AG08396 (cell line): ENCODE data around the gene MEP1A.
"Not testable (repeated sequence)": the region's sequence is repeated elsewhere in the genome, so short reads cannot be mapped to it uniquely, and the experiment has no call there.

Source experiments
- DNase-seq: peaks from one replicate; pipeline ENCODE4 v3.0.0; 2012; ENCODE audit warnings: low spot score, mixed read lengths

MEP1A gene, protein sequence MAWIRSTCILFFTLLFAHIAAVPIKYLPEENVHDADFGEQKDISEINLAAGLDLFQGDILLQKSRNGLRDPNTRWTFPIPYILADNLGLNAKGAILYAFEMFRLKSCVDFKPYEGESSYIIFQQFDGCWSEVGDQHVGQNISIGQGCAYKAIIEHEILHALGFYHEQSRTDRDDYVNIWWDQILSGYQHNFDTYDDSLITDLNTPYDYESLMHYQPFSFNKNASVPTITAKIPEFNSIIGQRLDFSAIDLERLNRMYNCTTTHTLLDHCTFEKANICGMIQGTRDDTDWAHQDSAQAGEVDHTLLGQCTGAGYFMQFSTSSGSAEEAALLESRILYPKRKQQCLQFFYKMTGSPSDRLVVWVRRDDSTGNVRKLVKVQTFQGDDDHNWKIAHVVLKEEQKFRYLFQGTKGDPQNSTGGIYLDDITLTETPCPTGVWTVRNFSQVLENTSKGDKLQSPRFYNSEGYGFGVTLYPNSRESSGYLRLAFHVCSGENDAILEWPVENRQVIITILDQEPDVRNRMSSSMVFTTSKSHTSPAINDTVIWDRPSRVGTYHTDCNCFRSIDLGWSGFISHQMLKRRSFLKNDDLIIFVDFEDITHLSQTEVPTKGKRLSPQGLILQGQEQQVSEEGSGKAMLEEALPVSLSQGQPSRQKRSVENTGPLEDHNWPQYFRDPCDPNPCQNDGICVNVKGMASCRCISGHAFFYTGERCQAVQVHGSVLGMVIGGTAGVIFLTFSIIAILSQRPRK

DNA sequence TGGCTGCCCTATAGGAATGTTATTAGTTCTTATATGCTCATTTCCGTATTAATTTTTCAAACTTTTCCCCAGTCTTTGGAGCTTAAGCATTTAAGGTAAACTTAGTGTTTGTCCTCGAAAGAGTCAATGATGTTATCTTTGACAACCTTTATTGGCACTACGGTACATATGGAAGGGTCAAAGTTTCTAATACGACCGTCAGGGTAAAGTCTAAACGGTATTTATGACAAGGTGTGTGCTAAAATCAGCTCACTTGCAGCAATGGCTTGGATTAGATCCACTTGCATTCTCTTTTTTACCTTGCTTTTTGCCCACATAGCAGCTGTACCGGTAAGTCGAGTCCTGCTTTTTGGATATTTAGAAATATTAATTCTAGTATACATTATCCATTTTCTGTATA, at the start of gene MEP1A:
MEP1A (plus strand) TSS at position 252 of the 400 bp plus-strand sequence; CDS start at position 262, 10 bp downstream.
- DNase-seq: no peak

DNA sequence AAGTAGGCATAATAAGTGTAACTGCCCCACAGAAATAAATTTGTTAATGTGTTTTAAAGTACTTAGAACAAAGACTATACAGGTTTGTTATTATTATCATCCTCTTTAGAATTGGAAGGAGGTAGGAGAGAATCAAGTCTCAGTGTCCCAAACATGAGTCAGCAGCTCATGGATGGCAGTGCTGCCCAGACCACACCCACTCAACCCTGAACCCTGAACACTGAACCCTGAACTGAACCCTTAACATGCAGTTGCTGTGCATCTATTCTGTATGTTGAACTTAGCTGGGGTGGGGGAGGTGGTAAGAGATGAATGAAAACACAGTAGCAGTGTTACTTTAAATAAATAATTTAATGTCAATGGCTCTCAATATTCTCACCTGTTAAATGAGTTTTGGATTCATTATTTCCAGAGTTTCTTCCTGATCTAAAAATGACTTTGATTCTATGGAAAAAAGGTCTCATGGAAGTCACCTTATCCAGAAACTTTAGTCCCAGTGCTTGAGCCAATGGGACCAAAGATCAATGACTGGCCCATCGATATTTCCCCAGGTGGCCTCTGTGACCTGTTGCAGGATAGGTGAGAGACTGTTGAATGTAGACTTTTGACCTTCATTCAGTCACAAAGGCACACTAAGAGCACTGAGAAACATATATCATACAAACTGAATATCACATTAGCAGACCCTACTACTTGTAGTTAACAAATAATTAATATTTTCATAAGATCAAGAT, 49.6 kb upstream of the MEP1A start:
- no peak for DNase-seq

DNA sequence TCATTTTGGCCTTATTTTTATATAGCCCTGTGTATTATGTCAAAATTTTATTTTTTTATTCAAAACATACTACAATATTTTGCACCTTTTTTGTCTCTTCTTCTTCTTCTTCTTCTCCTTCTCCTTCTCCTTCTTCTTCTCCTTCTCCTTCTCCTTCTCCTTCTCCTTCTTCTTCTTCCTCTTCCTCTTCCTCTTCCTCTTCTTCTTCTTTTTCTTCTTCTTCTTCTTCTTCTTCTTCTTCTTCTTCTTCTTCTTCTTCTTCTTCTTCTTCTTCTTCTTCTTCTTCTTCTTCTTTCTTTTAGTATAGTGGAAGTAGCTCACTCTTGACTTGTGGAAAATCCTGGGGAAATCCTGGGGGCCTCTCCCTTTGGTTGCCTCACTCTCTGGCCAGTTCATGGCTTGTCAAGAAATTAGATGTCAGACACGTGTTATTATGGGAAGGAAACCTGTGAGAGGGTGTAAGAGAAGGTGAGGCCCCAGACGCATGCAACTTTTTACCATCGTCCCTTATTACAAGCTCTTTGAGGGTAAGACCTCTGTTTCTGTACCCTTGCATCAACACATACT, 48.9 kb upstream of the MEP1A start:
- not testable (repeated sequence) for DNase-seq

DNA sequence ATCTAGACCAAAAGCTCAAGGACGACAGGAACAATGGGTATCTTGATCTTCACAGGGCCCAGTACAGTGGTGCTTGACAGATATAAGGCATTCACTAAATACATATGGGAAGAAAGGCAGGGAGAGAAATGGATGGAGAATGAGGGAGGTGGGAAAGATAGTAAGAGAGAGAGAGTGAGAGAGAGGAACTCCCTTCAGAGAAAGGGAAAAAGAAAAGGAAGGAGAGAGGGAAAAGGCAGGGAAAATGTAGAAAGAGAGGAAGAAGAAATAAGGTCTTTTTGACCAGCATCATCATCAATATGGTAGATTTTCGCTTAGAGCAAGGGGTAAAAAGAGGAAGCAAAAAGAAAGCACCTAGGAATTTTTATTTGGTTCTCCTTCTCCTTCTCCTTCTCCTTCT, 47.2 kb upstream of the MEP1A start:
- DNase-seq: no peak

DNA sequence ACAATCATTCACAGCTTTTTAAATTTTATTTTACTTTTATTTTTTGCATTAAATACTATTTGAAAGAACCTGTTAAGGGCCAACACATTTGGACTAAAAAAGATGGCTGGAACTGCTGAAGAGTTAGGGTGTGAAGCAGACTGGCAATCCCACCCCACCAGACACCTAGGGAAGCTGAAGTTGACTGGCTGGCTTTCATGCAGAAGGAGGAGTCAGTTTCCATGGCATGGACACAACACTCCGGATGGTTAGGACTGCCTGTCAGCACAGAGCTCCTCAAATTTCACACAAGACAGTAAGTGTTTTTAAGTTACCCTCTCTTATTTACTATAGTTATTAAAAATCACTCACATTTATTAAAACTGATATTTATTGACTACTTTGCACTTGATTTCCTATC, 46.5 kb upstream of the MEP1A start, which contains the start of gene ANKRD66:
ANKRD66 (plus strand) TSS at position 238 of the 400 bp plus-strand sequence. CDS start 5,016 bp downstream, outside the sequence.
- no peak for DNase-seq

DNA sequence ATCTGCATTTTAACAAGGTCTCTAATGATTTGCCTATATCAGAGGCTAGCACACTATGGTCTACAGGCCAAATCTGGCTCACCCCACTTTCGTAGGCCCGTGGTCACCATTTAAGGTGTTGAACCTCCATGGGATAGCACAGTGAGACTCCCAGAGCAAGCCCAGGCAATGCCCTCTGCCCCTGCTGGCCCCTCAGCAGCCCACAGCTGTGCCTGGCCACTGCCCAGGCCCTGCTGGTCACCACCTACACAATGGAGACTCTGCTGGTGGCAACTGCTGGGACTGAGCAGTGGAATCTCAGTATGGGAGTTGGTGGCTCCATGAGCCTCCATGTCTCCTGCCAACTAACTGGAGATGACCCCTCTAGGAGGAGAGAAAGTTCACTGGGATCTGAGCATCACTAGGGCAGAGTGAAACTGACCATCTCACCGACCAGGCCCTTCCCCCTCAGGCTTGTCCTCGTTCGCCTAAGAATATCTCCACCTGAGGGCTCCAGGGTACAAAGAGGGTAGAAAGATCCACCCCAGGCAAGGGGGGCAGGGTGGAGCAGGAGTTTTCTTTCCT, 44.2 kb upstream of the MEP1A start:
- no peak for DNase-seq

DNA sequence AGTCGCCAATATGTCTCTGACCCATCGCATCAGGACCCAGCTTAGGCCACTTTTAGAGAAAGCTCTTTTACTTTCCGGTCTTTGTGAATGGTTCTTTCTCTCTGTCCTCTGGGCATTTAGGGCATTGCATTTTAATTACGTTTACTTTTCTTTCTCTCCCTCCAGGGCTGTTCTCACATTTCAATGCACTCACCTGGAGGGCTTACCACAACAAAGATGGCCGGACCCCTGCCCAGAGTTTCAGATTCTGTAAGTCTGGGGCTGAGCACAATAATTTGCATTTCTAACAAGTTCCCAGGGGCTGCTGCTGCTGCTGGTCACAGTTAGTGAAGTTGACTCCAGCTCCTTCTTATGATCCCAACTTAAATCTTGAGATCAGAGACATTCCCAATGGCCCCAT, 43.5 kb upstream of the MEP1A start:
- no peak for DNase-seq

DNA sequence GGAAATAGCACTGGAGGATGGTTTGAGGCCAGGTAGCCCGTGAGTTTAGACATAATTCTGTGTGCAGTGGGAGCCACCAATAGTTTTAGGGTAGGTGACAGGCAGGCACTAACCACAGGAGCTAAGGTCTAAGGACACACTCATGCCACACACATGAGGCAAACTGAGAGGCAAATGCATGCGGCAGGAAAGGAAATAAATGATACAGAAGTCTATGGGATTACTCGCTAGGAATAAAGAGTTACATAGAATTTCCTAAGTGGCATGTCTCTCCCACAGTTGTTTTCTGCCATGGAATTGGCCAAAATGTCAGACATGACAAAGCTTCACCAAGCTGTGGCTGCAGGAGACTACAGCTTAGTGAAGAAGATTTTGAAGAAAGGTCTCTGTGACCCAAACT, 41.5 kb upstream of the MEP1A start:
- DNase-seq: no peak

DNA sequence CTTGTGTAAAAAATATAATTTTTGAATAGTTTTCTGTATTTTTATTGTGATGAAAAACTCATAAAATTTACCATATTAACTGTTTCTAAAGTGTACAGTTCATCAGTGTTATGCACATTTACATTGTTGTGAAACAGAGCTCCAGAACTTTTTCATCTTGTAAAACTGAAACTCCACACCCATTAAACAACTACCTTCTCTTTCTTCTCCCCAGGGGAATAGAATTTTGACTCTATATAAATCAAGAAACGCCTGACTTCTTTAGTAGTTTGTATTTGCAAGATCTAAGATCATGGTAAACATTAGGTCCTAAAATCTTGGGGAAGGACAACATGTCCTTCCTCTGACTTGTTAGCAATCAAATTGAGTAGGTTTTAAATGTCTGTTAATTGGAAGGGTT, 37.3 kb upstream of the MEP1A start:
- DNase-seq: no peak

DNA sequence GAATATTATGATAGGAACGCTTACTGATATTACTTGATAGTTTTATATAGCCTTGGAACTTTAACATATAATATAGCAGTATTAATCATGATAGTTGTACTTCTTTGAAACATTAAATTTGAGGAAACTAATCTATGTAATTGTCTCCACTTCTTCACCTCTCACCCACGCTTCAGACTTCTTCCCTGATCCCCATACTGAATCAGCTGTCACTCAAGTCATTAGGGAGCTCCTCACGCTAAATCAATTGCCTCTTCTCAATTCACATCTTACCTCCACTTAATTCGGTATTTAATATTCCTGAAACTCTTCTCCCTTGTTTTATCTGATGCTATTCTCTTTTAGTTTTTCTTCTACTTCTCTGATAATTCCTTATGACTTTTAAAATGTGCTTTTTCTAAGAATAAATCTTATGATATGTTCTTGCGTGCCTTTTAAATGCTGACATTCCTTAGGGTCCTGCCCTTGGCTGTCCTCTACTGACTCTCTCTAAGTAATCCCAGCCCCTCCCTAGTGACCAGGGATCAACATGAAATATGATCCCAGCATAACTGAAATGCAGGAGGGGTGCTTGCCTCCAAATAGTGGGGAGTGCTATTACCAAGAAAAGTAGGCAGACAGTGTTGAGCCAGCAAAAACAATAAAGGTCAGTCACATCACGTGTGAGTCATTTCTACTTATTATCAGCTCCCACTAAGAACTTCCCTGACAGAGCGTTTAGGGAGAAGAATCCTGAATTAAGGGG, 36.5 kb upstream of the MEP1A start:
- DNase-seq: no peak

DNA sequence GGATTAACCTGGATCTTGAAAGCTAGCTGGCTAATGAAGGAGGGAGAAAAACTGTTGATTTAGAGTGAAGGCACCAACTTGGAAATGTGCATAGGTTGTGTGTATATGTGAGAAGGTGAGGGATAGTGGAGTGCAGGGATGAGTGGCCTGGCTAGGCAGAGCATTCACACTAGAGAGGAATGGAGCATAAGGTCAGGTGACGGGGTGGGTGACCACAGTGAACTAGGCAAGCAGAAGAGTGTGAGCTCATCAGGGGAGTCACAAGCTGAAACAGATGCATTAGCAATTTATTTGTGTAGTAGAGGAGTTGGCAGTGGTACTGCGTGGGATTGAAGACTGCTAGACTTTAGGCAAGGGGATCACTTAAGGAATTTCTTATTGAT, 36.0 kb upstream of the MEP1A start:
- DNase-seq: no peak

DNA sequence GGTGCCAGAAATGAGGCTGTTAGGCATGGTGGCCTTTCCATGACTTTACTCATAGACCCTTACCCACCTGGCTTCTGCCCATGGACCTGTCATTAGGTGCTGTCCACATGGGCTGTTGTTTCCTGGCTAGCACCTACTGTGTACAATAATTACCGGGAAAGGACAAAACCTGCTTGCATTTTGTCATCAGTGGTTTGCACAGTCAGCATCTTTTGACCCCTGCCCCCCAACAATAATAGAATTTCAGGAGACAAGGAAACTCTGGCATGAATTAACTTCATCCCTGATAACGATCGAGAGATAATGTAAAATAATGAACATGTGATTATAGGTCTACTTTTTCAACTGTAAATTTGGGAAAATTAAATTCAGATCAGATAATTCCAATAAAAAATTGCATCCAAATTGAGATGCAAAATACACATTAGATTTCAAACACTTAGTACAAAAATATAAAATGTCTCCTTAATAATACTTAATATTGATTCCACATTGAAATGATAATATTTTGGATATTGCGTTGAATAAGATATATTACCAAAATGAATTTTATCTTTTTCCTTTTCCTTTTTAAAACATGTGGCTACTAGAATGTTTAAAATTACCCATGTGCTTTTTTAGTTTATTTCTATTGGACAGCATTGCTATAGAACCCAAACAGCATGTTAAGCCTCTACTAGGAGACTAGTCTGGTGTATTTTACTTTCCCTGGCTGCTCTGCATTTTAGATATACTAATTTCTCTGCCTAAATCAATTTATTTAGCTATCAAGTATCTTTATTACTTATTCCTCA, 34.0 kb upstream of the MEP1A start:
- no peak for DNase-seq

DNA sequence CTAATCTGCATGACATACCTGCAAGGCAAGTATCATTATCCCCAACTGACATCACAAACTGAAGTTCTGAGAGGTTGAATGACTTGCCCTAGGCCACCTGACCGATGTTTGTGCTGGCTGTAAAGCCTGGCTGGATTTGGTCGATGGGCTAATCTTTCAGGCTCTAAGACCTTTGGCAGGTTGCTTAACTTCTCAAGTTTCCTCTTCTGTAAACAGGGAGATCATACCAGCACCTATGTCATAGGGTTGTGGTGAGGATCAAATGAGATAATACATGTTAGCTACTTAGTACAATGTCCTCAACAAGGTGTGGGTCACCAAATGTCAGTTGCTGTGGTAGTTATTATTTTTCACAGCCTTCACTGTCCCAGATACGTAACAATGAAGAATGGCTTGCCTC, 32.3 kb upstream of the MEP1A start:
- DNase-seq: no peak

DNA sequence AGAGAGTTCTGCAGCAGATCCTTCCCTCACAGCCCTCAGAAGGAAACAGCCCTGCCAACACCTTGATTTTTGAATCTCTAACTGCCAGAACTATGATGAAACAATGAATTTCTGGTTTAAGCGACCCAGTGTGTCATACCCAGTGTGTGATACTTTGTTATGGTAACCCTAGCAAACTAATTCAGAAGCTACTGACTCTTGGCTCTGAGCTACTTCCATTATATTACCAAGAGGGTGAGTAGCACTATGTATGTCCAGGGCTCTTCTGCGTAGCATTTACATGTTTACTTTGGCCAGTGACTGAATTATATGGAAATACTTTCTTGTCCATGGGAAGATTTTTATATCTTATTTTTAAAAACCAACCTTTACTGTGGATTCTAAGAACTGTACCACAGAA, 29.7 kb upstream of the MEP1A start:
- no peak for DNase-seq

DNA sequence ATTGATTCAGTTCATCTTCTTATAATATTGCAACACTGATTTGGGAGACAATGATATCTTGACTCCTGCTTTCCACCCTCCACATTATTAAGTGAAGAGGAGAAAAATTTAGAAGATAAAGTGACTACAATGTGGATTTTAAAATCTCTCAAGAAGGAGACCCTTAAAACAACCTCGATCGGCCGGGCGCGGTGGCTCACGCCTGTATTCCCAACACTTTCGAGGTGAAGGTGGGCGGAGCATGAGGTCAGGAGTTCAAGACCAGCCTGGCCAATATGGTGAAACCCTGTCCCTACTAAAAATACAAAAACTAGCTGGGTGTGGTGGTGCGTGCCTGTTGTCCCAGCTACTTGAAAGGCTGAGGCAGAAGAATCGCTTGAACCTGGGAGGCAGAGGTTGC, 28.9 kb upstream of the MEP1A start:
- DNase-seq: not testable (repeated sequence)

DNA sequence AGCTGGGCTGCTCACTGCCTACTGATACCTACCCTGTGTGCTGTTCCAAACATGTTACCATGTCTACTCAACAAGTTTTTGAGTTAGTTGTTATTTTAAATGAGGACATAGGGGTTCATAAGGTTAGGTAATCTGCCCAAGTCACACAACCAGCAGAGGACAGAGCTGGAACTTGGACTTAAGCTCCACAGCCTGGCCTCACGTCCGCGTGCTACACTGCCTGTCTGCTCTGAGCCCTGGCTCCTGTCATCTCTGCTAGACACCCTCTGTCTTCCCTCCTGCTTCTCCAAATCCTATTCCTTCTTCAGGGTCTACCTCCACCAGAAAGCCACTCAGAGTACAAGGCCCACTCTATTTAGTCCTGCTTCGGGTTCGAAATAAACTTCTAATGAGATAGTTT, 28.2 kb upstream of the MEP1A start:
- no peak for DNase-seq

DNA sequence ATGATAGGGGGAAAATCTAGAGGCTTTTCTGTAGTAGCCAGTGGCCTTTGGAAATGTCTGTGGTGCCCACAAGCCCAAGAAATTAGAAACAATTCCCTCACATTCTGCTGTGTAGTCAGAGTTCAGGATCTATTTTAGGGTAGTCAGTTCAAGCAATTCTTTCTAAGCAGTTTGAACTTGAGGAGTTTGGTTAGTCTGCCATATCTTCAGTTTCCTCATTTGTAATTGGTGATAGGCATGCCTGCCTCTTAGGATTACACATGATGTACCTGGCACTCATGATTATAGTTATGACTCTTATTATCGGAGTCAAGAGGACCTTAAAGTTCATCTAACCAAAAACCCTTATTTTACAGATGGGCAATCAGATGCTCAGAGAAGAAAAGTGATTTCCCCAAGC, 21.2 kb upstream of the MEP1A start:
- no peak for DNase-seq

DNA sequence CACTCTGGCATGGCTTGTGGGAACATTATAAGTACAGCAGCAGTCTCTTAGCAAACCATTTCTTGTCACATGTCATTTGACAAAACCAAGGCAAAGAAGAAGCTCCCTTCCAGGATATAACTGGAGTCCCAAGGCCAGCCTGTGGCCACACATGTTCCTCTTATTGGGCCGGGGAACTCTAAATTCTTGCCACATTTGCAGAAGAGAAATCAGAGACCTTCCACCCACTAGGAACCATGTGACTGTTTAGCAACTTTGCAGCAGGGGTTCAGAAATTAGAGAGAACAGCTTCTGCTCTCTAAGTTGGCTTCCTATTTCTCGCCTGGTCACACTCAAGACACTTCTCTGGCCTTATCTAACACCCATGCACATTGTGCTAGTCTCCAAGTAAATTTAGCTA, 20.4 kb upstream of the MEP1A start:
- DNase-seq: no peak

DNA sequence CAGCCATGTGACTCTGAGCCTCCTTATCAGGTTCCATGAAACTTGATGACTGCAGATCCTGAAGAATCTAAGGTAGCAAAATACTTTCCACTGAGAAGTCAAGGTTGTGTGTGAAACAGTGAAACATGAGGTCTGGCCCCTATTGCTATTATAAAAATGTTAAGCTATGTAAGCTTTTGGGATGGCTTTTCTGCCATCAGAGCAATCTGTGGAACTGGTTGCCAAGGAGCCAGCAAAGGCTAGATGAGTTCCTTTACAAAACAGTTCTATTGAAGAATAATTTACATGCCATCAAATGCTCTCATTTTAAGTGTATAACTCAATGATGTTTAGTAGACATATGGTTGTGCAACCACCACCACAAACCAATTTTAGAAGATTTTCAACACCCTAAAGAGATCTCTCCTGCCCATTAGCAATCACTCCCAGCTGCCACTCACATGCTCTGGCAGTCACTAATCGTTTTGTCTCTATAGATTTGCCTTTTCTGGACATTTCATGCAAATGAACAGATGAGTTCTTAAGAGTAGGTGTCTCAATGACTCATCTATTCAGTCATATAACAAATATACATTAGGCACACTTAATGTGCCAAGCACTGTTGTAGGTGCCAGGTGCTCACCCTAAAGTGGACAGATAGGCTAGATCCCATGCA, 19.9 kb upstream of the MEP1A start:
- no peak for DNase-seq

DNA sequence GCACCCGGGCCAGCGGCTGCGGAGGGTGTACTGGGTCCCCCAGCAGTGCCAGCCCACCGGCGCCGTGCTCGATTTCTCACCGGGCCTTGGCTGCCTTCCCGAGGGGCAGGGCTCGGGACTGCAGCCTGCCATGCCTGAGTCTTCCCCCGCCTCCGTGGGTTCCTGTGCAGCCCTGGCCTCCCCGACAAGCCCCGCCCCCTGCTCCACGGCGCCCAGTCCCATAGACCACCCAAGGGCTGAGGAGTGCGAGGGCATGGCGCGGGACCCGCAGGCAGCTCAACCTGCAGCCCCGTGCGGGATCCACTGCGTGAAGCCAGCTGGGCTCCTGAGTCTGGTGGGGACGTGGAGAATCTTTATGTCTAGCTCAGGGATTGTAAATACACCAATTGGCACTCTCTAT, 18.5 kb upstream of the MEP1A start:
- DNase-seq: not testable (repeated sequence)
